CD4-positive, alpha-beta T cell treated with Interleukin-10 for 1 hour (primary cell): Measurements from ENCODE around the gene SLC25A45.
"Not testable (repeated sequence)": the region's sequence is repeated elsewhere in the genome, so short reads cannot be mapped to it uniquely, and the experiment has no call there.

Source experiments
- DNase-seq: peaks from one replicate; pipeline ENCODE4 v3.0.0-alpha.2; 2020

The SLC25A45 gene

DNA sequence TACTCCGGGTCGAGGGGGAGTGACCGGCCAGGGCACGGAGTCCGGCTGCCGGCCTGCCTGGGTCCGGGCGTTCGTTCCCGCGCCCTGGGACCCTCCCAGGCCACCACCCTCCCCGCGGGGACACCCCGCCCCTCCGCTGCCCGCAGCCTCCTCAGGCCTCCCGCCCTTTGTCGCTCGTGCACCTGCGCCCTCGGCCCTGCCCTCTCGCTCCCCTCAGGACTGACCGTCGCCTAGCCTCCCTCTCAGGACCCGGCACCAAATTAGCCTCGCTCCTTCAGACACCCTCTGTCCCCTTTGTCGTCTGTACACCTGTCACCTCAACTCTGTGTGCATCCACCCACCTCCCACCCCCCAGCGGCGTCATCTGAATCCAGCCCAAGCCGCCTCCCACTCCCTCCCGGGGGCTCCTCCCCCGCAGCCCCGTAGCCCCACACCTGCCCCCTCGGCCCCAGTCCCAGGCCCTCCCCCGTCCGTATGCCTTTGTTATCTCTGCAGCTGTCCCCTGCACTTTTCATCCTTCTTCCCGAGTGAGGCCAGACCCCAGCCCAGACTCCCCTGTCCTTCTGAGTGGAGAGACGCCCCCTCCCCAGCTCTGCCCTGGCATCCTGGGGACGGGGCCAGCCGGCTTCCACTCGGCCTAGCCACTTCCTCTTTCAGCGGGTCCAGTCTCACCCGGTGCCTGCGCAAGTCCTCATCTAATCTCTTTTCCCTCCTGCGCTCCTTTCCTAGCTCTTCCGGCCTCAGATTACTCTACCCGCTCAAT is 27.3 kb downstream of the SLC25A45 start:
- DNase-seq, result peak; percentile 65

DNA sequence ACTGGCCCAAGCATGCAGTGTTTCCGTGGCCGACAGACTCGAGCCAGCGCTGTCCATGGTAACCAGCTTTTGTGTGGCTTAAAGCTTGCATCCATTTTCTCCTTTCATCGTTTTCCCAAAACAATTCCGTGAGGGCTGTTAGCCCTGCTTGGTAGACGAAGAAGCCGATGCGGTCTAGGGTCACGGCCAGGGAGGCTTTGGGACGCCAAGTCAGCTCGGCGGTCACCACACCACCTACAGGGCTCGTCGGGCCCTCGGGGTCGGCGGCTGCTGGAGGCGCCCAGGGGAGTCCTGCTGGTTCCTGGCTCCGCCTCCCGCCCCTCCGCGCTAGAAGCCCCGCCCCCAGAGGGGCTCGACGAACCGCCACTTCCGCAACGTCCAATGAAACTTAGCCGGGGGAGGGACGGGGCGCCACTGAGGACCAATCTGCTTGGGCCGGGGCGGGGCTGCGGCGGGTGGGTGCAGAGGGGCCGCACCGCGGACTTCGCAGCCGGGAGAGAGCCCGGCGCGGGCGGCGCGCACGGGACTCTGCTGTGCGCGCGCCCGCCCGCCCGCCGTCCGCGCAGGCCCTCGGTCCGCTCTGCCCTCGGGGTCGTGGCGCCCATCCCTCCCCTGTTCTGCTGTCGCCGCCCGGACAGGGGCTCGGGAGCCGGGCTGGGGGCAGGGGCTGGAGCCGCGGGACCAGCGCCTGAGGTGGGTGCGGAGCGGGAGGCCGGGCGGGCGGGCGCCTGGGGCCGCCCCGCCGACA is 28.0 kb downstream of the SLC25A45 start, which contains the start of gene TIGD3:
TSS of gene TIGD3 (plus strand) at position 487 of the 748 bp plus-strand sequence. CDS start 1,058 bp downstream, outside the sequence.
- DNase-seq, result peak; percentile 98

DNA sequence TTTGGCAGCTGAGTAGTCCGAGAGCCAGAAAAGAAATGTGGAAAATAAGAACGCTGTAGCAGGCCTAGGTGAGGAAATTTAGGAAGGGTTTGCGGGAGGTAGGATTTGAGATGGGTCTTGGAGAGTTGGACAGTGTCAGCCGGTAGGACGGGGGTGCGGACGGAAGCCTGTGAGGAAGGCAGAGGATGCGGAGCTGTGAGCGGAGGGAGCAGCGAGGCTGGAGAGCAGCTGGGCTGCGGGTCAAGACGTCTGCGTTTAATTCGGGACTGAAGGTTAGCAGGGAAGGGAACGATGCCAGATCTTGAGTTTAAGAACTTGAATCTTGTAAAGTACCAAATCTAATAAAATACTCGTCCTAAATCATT is 28.6 kb downstream of the SLC25A45 start:
- no peak for DNase-seq

DNA sequence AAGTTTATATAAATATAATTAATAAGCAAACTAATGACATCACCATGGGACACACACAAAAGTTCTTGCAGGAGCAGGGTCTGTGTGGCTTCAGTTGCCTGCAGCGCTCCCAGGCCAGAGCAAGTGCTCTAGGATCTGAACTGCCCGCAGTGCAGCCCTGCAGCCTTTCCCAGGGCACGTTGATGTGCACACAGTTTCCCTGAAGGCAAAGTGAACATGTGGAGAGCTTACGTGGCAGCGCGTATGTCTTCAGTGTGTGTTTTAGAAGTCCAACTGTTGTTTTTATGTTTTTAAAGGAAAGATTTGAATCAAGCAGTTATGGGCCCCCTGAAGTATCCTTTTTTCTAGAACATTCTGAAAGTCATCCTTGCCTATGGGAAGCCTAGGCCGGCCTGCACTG is 29.1 kb downstream of the SLC25A45 start:
- DNase-seq, result no peak

DNA sequence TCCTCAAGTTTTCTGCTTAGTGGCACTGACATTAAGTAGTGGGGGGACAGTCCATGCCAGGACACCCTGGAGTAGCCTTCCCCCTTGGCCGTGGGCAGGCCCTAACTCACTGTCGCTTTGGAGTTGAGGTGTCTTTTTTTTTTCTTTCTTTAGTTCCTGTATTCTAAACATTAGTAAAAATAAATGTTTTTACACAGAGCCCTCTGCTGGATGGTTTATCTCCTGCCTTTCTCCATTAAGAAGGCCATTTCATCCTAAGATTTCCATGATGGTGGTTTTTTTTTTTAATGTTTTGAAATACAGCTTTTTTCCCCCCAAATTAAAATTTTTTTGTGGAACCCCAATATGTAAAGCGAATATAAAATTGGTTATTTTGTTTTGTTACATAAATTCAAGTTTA is 29.7 kb downstream of the SLC25A45 start:
- no peak for DNase-seq

DNA sequence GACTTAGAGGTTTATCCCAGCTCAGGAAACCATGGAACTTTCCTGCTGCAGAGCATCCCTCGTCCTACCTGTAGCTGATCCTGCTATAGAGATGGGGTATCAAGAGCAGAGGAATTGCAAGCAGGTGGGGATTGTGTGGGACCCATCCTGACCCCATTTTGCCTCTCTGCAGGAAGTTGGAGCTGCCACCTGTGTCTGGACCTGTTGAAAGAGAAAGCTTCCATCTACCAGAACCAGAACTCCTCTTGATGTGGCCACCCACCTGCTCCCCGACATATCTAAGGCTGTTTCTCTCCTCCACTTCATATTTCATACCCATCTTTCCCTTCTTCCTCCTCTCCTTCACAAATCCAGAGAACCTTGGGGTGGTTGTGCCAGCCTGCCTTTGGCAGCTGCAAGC is 30.9 kb downstream of the SLC25A45 start:
- DNase-seq, result no peak

DNA sequence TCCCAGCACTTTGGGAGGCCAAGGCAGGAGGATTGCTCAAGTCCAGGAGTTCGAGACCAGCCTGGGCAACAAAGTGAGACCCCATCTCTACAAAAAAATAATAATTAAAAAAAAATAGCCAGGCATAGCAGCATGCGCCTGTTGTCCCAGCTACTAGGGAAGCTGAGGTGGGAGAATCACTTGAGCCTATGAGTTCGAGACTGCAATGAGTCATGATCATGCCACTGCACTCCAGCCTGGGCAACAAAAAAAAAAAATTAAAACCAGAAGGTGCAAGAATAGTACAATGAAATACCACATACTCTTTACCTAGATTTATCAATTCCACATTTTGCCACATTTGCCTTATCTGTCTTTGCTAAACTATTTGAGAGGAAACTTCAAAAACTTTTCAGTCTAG is 40.6 kb downstream of the SLC25A45 start:
- no peak for DNase-seq

DNA sequence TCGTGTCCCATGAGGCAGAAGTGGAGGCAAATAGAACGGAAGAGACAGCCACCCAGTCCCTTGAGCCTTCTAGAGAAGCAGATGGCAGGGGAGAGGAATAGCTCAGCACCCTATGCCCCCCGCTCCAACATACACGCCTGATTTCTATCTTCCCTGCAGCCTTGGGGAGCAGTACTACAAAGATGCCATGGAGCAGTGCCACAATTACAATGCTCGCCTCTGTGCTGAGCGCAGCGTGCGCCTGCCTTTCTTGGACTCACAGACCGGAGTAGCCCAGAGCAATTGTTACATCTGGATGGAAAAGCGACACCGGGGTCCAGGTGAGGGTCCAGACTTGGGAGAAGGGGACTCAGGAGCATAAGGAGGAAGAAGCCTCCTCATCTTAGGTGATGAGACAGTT is 42.2 kb downstream of the SLC25A45 start:
- DNase-seq, result no peak

DNA sequence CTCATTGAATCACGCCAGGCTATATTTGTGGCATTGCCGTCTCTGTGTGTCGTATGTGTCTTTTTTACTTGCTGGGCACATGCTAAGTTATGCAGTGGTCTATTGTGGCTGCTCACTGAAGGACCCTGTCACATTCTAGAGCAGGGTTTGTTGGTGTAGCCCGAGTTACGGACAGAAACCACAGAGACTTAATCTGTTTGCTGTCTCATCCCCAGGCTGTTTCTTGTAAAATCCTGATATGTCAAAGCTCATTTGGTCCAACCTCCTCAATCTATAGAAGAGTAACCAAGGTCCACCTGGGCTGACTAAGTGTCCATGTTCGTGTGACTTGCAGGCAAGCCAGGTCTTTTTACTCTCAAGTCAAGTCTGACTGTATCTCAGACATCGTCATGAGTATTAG is 43.8 kb downstream of the SLC25A45 start:
- no peak for DNase-seq

DNA sequence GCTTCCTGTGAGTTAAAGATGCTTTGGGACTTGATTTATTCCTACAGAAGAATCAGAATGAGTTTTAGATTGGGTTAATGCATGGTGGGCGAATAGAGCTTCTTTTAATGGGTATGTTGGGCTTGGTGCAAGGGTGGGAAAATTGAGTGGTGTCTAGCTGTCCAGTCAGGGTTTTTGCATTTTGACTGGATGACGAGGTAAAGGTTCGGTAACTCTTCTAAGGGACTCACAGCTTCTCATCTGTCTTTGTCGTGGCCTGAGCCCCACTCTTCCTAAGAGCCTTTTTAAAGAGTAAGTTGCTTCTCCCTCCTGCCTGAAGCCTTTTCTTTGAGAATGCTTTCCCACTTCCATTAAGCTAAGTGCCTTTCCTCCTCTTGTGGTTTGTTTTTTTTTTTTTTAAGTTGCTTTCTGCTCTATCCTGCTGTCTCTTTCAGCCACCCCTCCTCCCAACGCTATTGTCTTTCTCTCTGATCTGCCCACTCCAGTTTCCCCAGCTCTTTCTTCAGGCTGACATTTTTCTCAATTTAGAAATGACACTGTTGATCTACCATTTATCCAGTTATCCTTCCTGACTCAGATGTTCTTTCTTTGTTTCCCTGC is 47.6 kb downstream of the SLC25A45 start:
- DNase-seq, result no peak

DNA sequence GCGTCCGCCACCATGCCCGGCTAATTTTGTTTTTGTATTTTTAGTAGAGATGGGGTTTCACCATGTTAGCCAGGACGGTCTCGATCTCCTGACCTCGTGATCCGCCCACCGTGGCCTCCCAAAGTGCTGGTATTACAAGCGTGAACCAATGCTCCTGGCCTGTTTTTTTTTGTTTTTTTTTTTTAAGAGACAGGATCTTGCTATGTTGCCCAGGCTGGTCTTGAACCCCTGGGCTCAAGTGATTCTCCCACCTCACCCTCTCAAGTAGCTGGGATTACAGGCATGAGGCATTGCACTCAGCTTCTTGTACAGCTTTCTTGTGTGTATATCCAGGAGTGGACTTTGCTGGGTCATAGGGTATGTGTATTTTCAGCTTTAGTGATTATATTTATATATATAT is 49.9 kb downstream of the SLC25A45 start:
- DNase-seq, result not testable (repeated sequence)

DNA sequence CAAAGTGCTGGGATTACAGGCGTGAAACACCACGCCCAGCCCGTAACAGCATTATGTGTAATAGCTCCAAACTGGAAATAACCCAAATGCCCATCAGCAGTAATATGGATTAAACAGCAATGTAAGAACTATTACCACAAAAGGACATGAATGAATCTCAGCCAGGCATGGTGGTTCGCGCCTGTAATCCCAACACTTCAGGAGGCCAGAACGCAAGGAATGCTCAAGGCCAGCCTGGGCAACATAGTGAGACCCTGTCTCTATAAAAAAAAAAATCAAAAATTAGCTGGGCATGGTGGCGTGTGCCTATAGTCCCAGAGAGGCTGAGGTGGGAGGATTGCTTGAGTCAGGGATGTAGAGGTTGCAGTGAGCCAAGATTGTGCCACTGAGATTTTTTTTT is 51.9 kb downstream of the SLC25A45 start:
- no peak for DNase-seq

DNA sequence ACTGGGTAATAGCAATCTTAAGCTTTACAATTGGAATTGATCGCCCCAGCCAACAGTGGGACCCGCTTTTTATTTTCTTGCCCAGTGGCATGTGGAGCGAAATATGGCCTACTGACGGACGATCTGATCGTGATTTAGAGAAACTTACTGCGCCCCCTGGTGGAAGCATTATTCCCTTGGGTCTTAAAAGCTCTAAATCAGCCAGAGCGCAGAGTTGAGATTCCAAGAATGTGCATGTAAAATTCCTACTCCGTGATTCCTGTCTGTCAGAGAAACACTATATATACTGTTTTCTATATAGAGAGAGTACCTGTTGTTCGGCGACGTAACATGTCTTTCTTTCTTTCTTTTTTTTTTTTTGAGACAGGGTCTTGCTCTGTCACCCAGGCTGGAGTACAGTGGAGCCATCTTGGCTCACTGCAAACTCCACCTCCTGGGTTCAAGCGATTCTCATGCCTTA is 52.5 kb downstream of the SLC25A45 start:
- peak; percentile 85 for DNase-seq

DNA sequence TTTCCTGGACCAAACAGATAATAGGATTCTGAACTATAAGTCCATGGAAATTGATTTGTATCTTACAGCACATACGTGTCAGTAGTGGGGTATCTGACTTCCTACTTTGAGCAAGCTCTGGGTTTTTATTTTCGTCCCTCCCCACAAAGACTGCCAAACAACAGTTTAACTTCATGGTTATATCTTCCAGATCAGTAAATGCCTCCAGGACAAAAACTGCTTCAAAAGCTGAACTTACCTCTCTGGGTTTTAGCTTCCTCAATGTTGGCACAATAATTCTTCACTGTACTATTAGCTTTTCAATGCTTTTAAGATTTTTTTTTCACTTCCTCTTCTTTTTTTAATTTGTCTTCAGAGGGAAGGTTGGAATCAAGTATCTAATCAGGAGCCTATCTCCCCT is 53.0 kb downstream of the SLC25A45 start:
- DNase-seq, result no peak

DNA sequence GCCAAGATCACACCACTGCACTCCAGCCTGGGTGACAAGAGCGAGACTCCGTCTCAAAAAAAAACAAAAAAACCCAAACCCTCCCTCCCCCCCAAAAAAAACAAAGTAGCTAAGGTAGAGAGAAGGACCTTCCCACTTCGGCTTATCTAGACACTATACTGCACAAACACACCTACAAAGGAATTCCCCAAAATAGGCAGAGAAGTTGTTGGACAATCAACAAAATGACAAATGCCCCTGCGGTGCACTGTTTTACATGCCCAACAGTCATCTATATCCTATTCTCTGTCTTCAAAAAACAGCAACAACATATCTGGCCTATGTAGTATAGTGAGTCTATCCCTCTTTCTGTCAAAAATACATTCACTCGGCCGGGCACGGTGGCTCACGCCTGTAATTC is 55.4 kb downstream of the SLC25A45 start:
- no peak for DNase-seq

DNA sequence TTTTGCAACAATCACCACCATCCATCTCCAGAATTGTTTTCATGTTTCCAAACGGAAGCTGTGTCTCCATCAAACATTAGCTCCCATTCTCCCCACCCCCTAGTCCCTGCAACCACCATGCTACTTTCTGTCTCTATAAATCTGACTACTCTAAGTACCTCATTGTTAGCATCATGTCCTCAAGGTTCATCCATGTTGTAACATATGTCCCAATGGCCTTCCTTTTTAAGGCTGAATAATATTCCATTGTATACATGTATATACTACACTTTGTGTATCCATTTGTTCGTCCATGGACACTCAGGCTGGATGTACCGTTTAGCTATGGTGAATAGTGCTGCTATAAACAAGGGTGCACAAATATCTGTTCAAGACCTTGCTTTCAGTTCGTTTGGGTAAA is 57.0 kb downstream of the SLC25A45 start:
- no peak for DNase-seq
